Thyroid gland (tissue), 4 donors: ENCODE measurements around the gene TMEM214.

Source experiments
- POLR2A ChIP-seq, 2 donors: fragments of 450-650 bp; IDR thresholded peaks; one replicate each; pipeline ENCODE4 v1.6.1; 2017; ENCODE audit warnings: antibody characterized with exemption in 2 of 2, mild to moderate bottlenecking in 2 of 2, moderate library complexity in 1 of 2
- TF ChIP-seq, protein P1 (sequence below), 6 experiments: fragments of 200-600 bp in 3 of 6; fragments of 450-650 bp in 3 of 6; sonication (generic) in 3 of 6; IDR thresholded peaks; one replicate each; pipeline ENCODE4 v1.5.1; 2016 to 2019; ENCODE audit warnings: antibody characterized with exemption in 6 of 6, mild to moderate bottlenecking in 2 of 6, inconsistent platforms in 1 of 6, moderate library complexity in 1 of 6

DNA sequence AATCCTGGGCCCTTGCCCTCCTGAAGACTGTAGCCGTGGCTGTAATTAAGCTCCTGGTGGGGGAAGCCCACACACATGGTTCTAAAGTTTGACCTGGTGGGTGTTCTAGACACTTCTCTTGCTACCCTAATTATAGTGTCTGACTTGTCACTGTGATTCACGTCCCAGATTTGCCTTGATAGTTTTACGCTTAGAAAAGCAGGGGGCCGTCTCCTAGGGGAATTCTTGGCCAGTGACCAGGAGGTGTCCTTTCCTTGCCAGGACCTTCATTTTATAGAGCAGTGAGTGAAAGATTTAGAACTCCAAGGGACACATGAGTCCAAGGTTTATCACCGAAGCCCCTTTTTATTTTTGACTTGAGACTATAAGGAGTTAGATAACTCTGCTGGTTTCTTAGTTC is 9.0 kb downstream of the TMEM214 start:
- TF ChIP-seq POLR2A (IDR thresholded peaks at IDR 0.05): no peak
- TF ChIP-seq, protein P1, sequence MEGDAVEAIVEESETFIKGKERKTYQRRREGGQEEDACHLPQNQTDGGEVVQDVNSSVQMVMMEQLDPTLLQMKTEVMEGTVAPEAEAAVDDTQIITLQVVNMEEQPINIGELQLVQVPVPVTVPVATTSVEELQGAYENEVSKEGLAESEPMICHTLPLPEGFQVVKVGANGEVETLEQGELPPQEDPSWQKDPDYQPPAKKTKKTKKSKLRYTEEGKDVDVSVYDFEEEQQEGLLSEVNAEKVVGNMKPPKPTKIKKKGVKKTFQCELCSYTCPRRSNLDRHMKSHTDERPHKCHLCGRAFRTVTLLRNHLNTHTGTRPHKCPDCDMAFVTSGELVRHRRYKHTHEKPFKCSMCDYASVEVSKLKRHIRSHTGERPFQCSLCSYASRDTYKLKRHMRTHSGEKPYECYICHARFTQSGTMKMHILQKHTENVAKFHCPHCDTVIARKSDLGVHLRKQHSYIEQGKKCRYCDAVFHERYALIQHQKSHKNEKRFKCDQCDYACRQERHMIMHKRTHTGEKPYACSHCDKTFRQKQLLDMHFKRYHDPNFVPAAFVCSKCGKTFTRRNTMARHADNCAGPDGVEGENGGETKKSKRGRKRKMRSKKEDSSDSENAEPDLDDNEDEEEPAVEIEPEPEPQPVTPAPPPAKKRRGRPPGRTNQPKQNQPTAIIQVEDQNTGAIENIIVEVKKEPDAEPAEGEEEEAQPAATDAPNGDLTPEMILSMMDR (IDR thresholded peaks at IDR 0.05): no peak
